Superior temporal gyrus (tissue), 1 donor: ENCODE results near the gene CLIP1.
"Not testable (repeated sequence)": the region's sequence is repeated elsewhere in the genome, so short reads cannot be mapped to it uniquely, and the experiment has no call there.

Experiments used
- DNase-seq: peaks from one replicate; pipeline ENCODE4 v3.0.0-alpha.2; 2016; ENCODE audit errors: extremely low spot score

CLIP1 gene

GRCh38 chr12:122310626-122311333 is 111.7 kb downstream of the CLIP1 start:
- DNase-seq: peak; percentile 54

DNA sequence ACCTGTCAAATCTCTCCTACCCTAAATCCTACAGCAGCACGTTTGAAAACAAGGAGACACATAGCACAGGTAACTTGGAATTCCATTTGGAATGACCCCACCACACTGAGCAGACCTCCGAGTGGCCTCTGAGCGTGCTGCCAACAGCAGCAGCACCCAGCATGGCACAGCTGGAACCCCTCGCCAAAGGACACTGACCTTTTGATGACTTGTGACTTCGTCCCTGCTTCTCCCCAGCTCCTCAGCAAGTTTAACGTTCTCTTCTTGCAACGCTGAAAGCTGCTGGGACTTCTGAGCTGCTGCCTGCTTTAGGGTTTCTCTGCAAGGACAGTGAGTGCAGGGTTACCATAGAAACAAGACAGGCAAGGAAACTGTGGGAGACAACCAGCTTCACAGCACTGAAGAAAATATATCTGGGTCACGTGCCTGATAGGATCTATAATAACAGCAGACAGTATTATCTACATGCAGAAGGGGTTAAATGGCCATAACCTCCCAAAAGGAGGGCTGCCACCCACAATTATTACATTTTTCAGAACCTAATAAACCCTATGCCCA is 112.8 kb downstream of the CLIP1 start:
- DNase-seq: peak; percentile 44

DNA sequence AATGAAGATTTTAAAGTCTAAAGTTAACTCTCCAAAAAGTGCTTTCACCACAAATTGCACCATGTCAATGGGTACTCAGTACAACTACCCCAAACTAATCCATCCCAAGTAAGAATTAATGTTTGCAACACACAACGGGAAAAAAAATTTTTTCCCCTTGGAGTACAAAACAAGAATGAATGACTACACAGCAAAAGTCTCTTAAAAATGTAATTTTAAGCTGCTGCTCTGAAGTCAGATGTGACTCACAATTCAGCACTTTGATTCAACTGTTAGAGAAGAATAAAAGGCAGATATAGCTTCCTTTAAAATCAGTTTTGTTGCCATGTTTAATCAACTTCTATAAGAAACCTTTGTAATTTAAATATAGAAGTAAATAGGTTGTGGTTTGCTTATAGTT is 113.7 kb downstream of the CLIP1 start:
- DNase-seq: peak; percentile 29

DNA sequence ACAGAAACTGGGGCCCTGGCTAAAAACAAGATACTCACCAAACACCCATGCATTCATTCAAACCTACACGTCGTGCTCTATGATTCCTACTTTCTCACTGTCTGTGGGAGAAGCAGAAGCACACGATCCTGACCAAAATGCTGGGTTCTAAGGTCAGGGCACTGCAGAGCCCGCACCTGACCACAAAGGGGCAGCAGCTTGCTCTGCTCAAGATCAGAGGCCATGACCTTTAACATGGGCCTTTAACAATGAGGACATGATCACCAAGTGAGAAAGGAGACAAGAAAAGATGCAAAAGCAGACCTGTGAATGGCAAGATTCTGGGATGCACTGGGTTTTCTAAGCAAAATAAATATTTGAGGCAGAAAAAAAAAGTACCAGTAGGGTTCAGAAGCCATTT is 116.1 kb downstream of the CLIP1 start:
- DNase-seq: no peak

DNA sequence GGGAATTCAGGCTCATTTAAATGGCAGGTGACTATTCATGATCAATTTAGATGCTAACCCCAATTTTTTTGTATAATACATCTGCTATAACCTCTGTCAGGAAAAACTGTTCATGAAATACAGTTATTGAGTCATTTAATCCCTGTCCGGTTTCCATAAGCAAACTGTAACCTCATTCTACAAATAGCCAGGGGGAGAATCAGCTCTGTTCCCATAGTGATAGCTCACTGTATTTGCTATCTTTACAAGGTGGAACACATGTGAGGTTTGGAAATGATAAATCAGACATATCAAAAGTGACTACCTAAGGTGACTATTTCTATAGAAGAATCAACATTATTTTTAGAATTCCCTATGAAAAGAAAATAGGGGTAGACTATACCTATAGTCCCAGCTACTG is 117.5 kb downstream of the CLIP1 start:
- no peak for DNase-seq

DNA sequence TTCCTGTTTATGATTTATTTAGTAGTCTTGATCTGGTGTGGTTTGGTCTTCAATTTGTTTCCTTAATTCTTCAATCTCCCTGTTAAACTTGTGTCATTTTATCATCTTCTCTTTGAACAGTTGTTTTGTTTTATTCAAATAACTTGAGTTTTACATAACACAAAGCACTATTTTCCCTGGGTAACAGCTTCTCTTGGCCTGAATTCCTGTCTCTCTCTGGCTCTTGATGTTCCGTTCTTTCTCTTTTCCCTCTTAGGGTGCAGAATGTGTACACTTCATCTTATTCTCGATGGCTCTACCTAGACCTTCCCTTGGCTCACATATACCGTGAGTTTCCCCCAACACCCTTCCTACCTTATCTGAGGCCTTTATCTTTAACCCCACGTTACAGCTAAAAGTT is 119.4 kb downstream of the CLIP1 start:
- DNase-seq: peak; percentile 72

DNA sequence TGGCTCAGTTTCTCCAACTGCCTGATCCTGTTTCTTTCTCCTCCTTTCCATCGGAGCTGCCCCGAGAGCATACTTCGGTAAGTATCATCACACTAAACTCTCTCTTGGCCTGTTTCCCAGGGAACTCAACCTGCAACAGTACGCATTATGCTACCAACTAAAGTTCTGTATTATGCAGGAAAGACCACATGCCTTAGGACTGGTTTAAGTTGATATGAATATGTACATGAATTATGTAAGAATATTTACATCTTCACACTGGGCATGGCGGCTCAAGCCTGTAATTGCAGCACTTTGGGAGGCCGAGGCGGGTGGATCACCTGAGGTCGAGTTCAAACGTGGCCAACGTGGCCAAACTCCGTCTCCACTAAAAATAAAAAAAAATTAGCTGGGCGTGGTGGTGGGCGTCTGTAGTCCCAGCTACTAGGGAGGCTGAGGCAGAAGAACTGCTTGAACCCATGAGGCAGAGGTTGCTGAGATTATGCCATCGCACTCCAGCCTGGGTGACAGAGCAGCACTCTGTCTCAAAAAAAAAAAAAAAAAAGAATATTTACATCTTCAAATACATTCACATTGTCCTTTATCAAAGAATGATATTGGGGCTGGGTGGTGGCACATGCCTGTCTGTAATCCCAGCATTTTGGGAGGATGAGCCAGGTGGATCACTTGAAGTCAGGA is 124.3 kb downstream of the CLIP1 start:
- no peak for DNase-seq

DNA sequence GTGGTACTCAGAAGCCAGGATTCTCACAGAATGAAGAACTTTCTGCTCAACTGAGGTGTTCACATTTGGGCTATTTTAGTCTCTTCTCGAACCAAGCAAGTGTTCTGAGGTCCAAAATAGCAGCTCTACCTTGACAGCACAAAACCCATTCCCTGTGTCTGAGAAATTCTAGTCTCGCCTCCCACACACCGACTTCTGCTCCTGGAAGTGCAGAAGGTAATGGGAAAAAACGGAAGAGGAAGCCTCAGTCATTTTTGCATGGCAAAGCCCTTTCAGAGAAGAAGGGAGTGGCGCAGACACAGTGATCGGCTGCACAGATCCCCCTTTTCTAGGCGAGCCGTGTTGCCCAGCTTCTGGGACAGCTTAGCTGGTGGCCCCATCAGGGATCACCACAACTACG is 125.0 kb downstream of the CLIP1 start:
- DNase-seq: peak; percentile 39

- no peak for DNase-seq
These were observed 126.6 kb downstream of the CLIP1 start for GRCh38 chr12:122295877-122296276.

GRCh38 chr12:122293081-122293480 is 129.4 kb downstream of the CLIP1 start:
- no peak for DNase-seq

DNA sequence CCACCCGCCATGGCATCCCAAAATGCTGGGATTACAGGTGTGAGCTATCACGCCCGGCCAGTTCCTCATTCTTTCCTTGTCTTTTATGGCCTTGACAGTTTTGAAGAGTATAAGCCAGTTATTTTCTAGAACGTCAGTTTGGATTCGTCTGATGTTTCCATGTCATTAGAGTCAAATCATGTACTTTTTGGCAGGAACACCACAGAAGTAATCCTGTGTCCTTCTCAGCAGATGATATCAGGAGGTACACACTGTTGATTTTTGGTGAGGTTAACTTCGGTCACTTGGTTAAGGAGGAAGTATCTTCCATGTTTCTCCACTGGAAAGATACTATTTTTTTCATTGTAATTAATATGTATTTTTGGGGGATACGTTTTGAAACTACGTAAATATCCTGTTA is 131.0 kb downstream of the CLIP1 start:
- DNase-seq: no peak

GRCh38 chr12:122283680-122284079 is 138.8 kb downstream of the CLIP1 start:
- no peak for DNase-seq

DNA sequence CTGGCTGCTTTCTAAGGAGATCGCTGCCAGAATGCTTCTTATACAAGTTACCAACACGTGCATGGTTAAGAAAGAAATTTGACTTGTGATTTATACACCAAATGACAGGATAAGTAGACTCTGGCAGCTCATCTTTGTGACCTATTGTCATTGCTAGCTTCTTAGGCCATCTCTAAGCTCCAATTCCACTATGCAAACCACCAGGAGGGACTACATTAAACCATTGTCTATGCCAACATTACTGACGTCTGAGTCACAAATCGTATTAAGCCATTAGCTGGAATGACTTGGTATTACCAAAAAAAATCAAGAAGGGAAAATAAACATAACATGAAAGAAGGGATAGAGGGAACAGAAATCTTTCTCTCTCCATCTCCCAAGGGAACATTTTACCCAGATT is 140.4 kb downstream of the CLIP1 start:
- no peak for DNase-seq

DNA sequence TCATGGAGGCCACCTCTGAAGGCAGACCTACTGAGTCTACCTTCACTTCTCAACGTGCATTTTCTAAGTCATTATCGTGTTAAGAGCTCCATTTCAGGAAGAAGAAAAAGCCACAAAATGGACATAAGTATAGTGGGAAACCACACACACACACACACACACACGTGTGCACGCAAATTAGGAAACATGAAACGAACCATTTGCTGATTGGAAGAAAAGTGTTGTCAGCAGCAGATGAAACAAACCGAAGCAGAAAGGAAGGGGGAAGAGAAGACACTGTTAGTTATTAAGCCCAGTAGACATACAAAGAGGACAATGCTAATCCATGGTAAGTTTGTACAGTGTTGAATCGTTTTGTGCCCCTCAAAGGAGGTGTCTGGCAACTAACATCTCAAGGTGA is 146.2 kb downstream of the CLIP1 start:
- no peak for DNase-seq

- no peak for DNase-seq
These were observed 147.0 kb downstream of the CLIP1 start for GRCh38 chr12:122275459-122275858.

- DNase-seq: peak; percentile 98
These were observed 156.1 kb downstream of the CLIP1 start, which contains the start of gene VPS33A for GRCh38 chr12:122266230-122266901. Gene VPS33A, minus strand, starts transcription at chr12:122266494. Its CDS starts 86 bp downstream, at chr12:122266408.

DNA sequence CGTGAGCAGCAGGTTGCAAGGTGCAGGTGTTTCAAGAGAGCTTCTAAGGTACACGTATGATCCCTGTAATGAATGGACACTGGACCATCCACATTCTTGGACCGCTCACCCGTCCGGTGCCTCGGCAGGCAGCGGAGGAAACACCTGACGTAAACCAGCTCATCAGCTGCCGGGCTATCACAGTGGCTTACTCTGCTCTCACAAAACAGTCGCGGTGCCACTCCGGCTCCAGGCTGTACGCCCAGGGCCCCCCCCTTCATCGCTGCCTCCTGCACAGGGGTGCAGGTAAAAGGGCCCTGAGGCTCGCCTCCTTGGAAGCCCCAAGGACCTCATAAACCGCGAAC is 156.6 kb downstream of the CLIP1 start:
- no peak for DNase-seq

DNA sequence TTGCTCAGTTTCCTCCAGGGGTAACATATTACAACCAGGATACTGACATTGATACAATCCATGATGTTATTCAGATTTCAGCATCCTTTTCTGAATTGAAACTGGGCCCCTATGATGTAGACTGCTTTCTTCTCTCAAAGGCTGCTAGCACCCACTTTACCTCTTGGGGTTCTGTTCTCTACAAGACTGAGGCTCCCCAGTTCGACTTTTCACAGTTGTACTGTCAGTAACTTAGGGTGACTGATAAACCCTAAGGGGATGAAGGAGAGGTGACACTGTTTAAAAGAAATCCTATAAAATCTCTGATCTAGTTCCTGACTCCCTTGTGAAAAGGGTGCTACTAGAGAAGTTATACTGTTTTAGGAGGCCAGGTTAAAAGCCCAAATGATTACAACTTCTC is 157.0 kb downstream of the CLIP1 start:
- DNase-seq: no peak

DNA sequence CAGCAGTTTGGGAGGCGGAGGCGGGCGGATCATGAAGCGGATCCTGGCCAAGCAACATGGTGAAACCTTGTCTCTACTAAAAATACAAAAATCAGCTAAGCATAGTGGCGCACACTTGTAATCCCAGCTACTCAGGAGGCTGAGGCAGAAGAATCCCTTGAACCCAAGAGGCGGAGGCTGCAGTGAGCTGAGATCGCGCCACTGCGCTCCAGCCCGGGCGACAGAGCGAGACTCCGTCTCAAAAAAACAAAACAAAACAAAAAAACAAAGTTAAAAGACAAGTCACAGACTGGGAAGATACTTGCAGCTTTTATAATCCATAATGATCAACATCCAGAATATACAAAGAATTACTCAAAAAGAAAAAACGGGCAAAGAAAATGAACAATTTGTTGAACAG is 161.7 kb downstream of the CLIP1 start:
- not testable (repeated sequence) for DNase-seq

- not testable (repeated sequence) for DNase-seq
These were observed 163.5 kb downstream of the CLIP1 start for GRCh38 chr12:122258939-122259338.

DNA sequence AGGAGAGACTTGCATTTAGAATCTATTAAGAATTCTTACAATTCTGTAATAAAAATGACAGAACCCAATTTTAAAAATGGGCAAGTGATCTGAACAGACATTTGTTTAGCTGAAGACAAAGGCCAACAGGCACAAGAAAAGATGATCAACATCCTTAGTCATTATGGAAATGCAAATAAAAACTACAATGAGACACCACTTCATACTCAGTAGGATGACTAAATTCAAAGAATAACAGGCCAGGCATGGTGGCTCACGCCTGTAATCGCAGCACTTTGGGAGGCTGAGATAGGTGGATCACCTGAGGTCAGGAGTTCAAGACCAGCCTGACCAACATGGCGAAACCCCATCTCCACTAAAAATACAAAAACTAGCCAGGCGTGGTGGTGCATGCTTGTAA is 164.0 kb downstream of the CLIP1 start:
- not testable (repeated sequence) for DNase-seq

- DNase-seq: no peak
These were observed 171.9 kb downstream of the CLIP1 start for GRCh38 chr12:122250536-122250935.

- no peak for DNase-seq
These were observed 172.4 kb downstream of the CLIP1 start for GRCh38 chr12:122250047-122250446.
